Measurements from ENCODE around the gene NFYC.
"Not testable (repeated sequence)": the region's sequence is repeated elsewhere in the genome, so short reads cannot be mapped to it uniquely, and the experiment has no call there.

NFYC gene

DNA sequence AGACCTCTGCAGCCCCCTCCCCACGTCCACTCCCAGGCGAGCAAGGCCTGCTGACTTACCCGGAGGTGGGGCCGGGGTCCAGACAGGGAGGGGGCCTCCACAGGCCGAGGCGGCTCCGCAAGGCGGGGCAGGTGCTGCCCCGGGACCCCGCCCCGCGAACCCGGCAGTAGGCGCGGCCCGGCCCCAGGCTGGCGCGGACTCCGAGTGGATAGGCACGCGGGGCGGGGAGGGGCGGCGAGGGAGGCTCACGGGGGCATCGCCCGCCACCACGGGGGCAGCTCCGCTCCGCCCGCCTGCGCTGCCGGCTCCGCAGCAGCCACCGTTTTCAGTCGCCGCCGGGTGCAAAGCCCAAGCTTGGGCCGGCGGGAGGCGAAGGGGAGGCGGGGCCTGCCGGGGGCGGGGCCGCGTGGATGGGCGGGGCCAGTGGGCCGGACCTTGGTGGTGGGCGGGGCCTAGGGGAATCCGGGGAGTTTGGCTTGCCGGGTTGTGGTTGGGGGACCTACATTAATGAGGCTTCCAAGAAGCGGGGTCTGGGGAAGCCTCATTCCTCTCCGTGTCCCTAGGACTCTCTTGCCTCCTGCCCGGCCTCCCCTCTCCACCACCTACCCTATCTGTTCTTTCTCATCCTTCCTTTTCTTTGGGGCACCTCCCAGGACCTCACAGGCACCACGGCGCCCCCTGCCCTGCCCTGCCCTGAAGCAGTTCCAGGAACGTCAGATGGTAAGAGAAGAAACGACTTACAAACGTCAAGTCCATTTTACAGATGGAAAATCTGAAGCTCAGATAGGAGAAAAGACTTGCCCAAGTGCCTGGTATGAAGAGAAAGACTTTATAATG is 26.0 kb upstream of the NFYC start, which contains the start of gene RIMS3:
RIMS3 (minus strand) TSS at position 348 of the 837 bp plus-strand sequence. CDS start 23,757 bp downstream, outside the sequence.
- DNase-seq = peak; percentile 62

DNA sequence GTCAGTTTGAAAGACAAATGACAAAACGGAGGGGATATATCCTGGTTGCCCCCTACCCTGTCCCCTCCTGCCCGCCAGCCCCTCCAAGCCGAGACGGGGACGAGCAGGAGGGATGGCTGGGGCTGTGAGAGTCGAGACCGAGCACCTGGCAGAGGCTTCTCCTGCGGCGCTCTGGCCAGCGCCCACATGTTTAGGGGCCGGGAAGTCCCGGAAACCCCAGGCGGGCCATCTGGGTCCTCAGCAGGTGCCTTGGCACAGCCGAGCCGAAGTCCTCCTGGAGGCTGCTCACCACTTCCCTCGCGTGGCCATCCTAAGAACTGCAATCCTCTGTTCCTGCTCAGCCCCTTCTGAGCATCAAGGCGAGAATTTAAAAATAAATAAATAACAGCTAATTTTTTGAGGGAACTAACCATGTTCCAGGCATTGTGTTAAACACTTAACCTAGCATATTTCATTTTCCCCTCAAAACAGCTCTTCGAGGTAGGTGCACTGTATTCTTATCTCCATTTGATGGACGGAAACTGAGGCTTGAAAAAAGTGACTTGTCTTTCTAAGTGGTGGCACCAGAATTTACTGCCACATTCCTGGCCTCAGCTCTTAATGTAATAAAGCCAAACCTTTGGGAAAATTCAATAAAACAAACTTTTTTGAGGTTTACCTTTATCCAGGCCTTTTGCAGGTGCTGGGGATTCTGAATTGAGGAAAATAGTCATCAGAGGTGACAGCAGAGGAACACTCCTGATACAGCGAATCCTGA is 22.6 kb upstream of the NFYC start:
- DNase-seq = peak; percentile 63

DNA sequence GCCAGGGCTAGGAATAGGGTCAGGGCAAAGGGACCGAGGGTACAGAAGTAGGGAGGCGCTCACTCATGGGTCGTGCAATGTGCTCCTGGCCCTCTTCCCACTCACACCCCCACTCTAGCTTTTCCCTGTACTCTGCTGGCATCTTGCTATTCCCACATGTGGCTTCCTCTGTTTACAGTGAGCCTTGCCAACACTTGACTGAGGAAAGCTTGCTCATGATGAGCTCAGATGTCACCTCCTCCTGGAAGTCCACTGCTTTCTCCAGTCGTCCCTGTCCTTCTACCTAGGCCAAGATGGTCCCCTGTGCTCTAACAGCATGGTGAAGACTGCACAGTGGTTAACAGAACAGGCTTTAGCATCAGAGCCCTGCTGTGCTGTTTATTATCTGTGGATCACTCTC is 18.1 kb upstream of the NFYC start:
- DNase-seq = no peak

DNA sequence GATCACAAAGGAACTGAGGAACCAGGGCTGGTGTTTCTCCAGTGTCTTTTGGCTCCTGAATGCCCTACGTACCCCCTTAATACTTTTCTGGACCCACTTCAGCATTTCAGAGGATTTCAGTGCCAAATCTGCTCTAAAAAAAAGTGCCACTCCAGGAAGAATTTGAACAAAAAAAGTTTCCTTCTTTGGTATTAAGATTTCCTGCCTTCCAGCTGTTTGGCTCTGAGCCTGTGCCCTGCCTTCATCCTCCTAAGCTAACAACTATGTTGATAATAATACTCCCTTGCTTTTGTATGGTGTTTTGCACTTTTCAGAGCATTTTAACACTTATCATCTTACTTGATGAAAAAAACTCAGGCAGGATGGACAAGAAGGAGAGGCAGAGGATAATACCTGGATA is 15.0 kb upstream of the NFYC start:
- DNase-seq = no peak

DNA sequence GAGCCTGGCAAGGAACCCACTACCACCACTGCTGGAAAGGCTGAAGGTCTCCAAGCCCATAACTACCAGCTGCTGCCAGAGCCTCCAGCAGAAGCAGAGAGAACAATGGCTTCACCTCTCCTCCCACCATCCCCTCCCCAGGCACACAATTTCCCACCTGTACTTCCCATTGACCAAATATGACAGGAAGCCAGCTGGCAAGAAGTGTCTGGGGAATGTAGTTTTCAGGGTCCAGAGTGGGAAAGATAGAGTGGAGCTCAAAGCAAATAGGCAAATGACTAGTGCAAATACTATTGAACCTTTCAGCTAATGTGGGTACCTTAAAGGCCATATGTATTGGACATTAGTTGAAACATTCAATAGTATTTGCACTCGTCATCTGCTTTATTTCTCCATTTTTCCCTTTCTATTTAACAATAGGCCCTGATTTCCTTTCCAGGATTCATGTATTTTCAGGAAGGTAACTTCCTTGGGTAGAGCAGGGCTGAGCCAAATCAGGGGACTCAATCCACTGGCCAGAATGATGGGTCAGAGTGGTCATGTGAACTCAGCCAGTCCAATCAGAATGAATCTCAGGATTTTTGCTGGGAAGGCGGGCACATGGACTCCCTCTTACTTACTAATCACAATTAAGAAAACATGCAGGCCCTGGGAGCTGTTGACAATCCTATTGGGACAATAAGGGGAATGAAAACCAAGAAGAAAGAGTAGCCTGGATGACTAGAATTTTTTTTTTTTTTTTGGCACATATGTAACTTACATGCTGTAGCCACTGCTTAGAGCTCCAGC is 12.1 kb upstream of the NFYC start:
- no peak for DNase-seq

DNA sequence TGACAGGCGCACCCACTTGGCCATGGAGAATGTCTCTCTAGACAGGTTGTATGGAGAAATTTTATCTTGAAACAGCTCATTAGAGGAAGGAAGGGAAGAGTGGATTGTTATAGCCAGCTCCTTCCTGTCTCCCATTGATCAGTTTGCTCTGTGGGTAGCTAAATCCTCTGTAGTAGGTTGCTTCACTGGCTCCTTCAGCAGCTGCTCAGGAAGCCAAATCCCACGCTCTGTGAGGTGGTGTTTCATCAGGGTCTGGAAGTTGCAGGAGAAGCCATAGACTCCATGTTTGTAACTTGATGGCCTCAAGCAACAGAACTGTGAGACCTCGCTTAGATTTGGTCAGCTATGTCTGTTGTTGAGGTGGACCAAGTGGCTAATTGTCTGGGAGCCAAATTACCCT is 6.8 kb upstream of the NFYC start:
- DNase-seq = no peak

DNA sequence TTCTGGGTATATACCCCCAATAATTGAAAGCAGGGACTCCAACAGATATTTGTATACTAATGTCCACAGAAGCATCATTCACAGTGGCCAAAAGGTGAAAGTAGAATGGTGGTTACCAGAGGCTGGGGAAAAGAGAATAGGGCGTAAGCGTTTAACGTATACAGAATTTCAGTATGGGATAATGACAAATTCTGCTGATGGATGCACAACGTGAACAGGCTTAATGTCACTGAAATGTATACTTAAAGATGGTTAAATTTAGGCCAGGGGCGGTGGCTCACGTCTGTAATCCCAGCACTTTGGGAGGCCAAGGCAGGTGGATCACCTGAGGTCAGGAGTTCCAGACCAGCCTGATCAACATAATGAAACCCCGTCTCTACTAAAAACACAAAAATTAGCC is 4.4 kb upstream of the NFYC start:
- DNase-seq = no peak

DNA sequence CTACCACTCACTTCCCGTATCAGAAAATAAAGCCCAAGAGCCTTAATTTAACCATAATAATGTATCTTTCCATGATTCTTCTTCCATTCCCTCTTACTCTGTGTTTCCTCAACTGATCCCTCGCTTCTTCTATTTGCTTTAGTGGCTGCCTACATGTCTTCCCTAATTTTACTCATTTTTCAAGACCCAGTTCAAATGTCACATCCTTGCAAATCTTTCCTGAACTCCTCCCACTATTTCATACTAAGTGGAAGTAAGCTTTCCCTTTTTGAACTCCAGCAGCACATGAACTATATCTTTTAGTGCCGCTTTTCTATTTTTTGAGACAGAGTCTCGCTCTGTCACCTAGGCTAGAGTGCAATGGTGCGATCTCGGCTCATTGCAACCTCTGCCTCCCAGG is 3.8 kb upstream of the NFYC start:
- DNase-seq = no peak

DNA sequence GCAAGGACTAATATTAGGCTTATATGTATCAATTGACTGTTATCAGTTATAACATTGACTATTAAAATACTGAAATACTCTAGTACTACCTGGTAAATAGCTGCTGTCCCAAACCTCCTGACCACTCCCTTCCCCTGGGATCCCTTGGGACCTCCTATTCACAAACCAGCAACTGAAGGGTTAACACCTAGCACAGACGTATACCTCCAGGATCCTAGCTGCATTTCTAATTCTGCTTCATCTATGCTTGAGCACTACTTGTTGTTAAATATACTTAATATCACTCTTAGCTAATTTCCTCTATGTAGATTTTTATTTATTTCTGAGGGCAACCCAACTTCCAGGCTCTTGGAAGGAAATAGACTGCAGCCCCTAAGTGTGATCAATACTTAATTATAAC is 1.8 kb upstream of the NFYC start:
- DNase-seq = no peak

DNA sequence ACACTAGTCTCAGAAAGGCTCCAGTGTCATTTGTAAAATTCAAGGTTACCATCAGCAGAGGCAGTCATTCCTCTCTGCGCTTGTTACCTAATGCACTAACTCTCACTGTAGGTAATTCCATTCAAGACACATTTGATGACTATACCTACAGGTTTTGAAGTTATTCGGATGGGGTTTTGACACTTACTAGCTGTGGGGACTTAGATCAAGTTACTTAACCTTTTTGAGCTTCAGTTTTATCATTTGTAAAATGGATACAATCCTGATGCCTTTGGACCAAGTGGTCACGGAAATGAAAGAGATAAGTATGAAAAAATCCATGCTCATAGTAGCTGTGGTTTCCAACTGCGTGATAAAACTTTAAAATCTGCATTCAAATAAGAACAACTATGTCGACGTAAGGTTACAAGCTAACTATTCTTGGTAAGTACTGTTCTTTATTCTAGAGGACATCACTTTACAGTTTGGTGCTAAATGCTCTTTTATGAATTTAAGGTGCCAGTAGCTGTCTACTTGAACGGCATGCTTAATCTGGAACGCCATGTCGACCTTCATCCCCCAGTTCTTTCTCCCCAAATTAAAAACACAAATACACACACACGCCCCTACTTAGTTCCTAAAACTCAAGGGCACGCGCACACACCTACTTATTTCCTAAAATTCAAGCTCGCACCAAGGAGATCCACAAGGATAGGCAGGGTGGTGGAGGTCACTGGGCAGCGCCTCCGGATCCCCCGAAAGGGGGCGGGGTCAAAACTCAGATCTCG is 550 bp upstream of the NFYC start:
- no peak for DNase-seq

DNA sequence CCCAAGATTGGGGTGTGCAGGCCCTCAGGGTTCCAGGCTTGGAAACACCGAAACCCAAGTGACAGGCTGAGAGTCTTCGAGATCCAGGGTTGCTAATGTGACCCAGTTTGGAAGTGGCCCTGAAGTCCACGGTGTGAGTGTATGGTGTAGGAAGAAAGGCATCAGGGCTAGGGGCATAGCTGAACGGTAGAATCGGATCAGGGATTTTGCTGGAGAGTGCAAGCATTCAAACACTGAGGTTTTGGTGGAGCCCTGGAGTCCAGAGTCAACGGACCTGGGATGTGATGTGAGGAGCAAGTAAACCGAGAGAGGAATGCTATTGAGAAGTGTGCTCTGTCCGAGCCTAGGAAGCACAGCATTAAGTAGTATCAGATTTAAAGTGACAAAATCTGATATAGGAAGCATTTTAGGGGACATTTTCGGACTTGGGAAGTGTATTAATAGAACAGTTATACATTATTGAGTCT is 958 bp downstream of the NFYC start:
- peak; percentile 29 for DNase-seq

DNA sequence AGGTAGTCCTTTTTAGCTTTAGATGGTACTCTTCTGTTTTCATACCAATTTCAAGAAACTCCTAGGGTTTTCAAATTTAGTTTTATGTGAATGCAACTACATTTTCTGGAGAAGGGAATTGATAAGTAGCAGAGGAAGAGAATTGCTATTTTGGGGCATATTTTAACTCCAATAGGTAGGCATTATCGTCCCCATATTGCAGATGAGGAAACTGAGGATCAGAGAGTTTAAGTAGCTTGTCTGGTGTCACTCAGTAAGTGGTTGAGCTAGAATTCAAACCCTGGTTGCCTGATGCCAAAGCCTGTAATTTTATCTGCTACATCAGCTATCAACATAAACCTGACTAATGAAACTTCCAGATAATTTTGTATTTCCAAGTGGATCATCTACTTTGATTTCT is 1.9 kb downstream of the NFYC start:
- DNase-seq = no peak

DNA sequence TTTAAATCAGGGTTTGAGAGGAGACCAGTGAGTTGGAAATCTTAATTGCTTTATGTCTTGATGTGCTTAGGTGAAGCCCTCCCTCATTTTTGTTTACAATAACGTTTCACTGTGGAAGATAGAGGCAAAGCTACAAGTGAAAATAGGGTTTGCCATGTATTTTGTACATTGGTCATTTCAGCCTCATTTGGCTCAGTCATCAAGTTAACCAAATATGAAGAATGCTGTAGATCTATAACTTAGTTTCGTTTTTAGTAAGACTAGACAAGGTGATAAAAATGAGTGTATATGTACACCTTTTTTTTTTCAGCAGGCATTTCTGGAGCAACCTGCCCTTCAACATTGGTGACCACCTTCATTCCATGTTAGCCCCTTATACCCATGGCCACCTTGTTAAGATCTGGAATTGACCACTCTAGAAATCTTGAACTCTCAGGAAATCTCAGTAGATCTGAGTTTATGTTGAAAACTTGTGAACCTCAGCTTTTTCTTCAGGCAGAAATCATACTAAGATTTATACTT is 2.9 kb downstream of the NFYC start:
- DNase-seq = no peak

DNA sequence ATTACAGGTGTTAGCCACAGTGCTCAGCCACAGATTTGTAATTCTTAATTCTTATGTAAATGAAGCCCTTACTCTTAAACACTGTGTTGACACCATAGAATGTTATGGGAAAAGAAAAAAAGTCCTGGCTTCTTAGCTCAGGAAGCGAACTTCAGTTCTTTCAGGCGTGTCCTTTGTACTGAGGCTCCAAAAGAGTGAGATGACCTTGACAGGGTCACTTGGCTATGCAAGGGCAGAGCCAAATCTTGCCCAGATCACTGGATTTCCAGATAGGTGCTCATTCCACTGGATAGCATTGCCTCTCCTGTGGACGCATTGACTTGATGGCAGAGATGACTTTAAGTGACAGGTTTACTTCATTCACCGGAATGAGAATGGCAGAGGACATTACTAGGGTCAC is 4.8 kb downstream of the NFYC start:
- no peak for DNase-seq

DNA sequence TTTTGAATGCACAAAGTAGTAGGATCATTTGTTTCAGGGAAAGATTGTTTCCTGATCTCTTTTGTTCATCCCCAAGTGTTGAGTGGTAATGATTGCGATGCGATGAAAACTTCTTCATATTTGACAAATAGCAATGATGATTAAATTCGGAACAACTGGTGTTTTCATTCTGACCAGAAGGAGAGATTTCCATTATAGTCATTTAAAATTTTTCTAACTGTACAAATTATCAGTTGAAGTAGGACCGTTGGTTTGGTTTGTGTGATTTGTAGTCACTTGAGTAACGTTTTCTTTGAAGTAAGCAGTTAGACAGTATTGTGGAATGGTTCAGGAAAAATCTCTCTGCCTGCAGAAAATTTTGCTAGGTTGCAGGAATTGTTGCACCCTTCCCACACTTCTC is 5.9 kb downstream of the NFYC start:
- DNase-seq = no peak

DNA sequence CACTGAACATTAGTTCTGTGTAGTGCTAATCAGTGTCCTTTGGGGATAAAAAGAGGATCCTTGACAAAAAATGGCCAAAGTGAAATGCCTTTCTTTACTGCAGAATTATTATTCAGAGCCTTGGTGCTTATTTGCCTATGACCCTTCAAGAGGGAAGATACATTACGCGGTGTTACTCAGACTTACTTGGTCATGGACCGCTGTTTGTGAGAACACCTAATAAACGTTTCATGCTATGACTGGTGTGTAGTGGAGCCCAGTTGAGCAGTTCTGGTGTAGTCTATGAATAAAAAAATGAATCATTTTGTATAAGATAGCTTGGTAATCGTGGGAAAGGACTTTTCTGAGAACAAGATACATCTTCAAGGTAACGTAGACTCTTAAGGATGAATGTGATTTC is 8.3 kb downstream of the NFYC start:
- no peak for DNase-seq

DNA sequence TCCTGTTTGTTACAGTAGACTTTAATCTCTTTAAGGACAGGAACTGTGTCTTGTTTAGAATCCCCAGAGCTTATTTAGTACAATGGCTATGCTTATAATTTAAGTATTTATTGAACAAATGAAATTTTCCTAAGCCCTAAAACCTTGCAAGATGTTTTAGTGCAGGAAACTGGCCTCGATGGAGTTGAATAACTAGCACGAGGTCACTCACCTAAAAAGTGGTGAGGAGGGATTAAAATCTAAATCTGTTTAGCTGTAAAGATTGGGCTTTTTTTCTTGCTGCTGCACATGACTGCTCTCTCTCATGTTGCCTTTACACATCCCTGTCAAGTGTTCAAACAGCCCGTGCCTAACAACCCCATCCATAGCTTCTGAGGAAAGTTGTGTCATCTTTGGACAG is 10.2 kb downstream of the NFYC start:
- DNase-seq = no peak

DNA sequence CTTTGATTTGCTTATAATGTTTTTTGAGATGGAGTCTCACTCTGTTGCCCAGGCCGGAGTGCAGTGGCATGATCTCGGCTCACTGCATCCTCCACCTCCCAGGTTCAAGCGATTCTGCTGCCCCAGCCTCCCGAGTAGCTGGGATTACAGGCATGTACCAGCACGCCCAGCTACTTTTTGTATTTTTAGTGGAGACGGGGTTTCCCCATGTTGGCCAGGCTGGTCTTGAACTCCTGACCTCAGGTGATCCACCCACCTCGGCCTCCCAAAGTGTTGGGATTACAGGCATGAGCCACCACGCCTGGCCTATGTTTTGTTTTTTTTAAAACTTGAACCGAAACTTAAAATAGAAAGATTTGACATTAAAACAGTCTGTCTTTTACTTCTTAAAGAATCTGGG is 11.3 kb downstream of the NFYC start:
- not testable (repeated sequence) for DNase-seq

DNA sequence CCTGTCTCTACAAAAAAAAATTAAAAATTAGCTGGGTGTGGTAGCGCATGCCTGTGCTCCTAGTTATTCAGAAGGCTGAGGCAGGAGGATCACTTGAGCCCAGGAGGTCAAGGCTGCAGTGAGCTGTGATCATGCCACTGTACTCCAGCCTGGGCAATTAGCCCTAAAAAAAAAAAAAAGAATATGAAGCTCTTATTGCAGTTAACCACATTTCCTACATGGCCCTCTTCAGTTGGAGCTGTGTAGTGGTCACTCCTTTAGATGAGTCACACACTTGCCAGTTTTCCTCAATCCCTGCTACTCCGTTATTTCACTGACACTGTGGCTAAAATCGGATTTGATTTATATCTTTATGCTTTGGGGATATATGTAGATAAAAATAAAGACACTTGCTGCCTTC is 11.8 kb downstream of the NFYC start:
- DNase-seq = peak; percentile 65

DNA sequence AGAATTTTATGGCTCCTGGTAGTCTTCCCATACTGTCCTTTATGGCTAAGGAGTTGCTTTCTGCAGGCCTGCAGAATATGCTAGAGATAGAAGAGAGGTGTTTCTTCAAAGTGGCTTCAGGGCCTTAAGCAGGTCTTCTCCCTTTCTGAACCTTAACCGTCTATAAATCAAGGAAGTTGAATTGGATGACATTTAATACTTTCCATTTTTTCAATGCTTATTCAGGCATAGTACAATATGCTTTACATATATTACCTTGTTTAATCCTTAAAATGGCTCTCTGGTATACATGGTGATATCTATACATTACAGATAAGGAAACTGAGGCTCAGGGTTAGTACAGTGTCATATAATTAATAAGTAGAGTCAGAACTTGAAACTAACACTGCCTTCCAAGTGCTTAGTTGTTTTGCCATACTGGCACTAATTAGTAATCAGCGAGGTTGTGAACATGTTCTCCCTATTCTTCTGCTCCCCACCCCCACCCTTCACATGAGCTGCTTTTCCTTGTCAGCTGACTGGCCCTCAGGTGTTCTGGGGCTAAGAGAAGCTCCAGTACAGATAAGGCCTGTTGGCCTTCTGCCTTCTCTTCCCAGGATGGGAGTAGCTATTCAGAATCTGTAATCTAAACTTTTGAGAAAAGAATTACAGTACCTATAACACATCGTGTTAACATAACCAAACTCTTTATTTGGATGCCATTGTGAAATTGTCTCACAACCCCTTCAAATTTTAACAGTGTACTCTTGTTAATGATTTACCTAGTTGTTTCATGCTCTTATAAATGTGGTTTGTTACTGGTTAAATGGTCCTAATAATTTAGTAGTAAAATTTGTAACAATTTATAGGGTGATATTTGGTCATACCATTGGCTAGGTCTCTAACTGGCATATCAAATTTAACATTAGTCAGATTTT is 13.6 kb downstream of the NFYC start:
- DNase-seq = no peak

DNA sequence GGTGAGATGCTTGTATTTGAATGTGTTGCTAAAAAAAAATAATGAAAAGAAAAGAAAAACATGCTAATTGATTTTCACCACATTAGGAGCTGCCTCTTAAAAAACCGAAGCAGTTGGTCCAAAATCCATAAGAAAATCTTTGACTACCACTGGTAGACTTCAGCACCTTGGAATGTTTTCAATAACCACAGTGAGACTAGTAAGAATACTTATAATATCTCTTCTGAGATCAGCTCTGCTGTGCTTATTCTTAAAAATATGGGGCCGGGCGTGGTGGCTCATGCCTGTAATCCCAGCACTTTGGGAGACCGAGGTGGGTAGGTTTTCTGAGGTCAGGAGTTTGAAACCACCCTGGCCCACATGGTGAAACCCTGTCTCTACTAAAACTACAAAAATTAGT is 15.1 kb downstream of the NFYC start:
- DNase-seq = peak; percentile 11

Measured in fibroblast of skin of scalp (primary cell).